Liver (tissue), 3 donors: Measurements from ENCODE around the gene BCR.

ENCODE experiments used
- ATF3 ChIP-seq: IDR thresholded peaks from 2 replicates; pipeline ENCODE4 v1.6.1; 2016; ENCODE audit warnings: antibody characterized with exemption
- CTCF ChIP-seq: fragments of 150-350 bp; IDR thresholded peaks from 2 replicates; pipeline ENCODE4 v1.5.1; 2017; ENCODE audit warnings: improper control_type of control experiment, low read depth, low read length; ENCODE audit not compliant: missing input control
- EGR1 ChIP-seq, 2 donors: IDR thresholded peaks; 2 replicates each; pipeline ENCODE4 v1.6.1; 2016 to 2018; ENCODE audit warnings: antibody characterized with exemption in 2 of 2, low read depth in 2 of 2
- GABPA ChIP-seq, 2 donors: IDR thresholded peaks in 1 of 2; conservative IDR thresholded peaks in 1 of 2; 2 replicates each; pipeline ENCODE4 v1.6.1; 2016; ENCODE audit warnings: antibody characterized with exemption in 2 of 2, mild to moderate bottlenecking in 1 of 2, moderate library complexity in 1 of 2
- HNF4A ChIP-seq, 2 donors: conservative IDR thresholded peaks; 2 replicates each; pipeline ENCODE4 v1.6.1; 2016; ENCODE audit warnings: antibody characterized with exemption in 2 of 2, mild to moderate bottlenecking in 2 of 2
- JUND ChIP-seq, 2 donors: IDR thresholded peaks; 2 replicates each; pipeline ENCODE4 v1.6.1; 2016; ENCODE audit warnings: antibody characterized with exemption in 2 of 2
- MAX ChIP-seq: IDR thresholded peaks from 2 replicates; pipeline ENCODE4 v1.6.1; 2016; ENCODE audit warnings: antibody characterized with exemption
- RAD21 ChIP-seq, 2 donors: IDR thresholded peaks; 2 replicates each; pipeline ENCODE4 v1.6.1; 2016; ENCODE audit warnings: antibody characterized with exemption in 2 of 2, mild to moderate bottlenecking in 2 of 2
- REST ChIP-seq: IDR thresholded peaks from 2 replicates; pipeline ENCODE4 v1.6.1; 2016; ENCODE audit warnings: antibody characterized with exemption, mild to moderate bottlenecking
- RXRA ChIP-seq, 2 donors: IDR thresholded peaks; 2 replicates each; pipeline ENCODE4 v1.6.1; 2017 to 2018; ENCODE audit warnings: antibody characterized with exemption in 2 of 2, mild to moderate bottlenecking in 1 of 2
- TAF1 ChIP-seq: conservative IDR thresholded peaks from 2 replicates; pipeline ENCODE4 v1.6.1; 2016; ENCODE audit warnings: antibody characterized with exemption, mild to moderate bottlenecking
- YY1 ChIP-seq: IDR thresholded peaks from 2 replicates; pipeline ENCODE4 v1.6.1; 2016; ENCODE audit warnings: antibody characterized with exemption, mild to moderate bottlenecking
- donor health status: healthy.
- donor health status: healthy.

GRCh38 chr22:23158516-23159290 is 21.6 kb upstream of the BCR start:
- TF ChIP-seq CTCF = no peak
- no peak for TF ChIP-seq YY1
- TF ChIP-seq EGR1 (IDR thresholded peaks at IDR 0.05; ENCODE audit: low read depth in 2 of 2) = no peak
- no peak for TF ChIP-seq REST
- no peak for TF ChIP-seq MAX
- TF ChIP-seq JUND (IDR thresholded peaks at IDR 0.05) = no peak
- TF ChIP-seq RAD21 (IDR thresholded peaks at IDR 0.05) = no peak
- no peak for TF ChIP-seq ATF3
- no peak for TF ChIP-seq TAF1
- TF ChIP-seq RXRA (IDR thresholded peaks at IDR 0.05) = no peak
- TF ChIP-seq HNF4A (conservative IDR thresholded peaks at IDR 0.05) = no peak
- TF ChIP-seq GABPA (IDR thresholded peaks at IDR 0.05 in 1 of 2, conservative IDR thresholded peaks at IDR 0.05 in 1 of 2) = no peak
